ENCODE measurements around the gene C2orf78.

The C2orf78 gene

GRCh38 chr2:73838889-73839534 is 55.0 kb downstream of the C2orf78 start:
- no peak for DNase-seq

GRCh38 chr2:73839653-73840411 is 55.8 kb downstream of the C2orf78 start:
- DNase-seq, result no peak

GRCh38 chr2:73841912-73842738 is 58.1 kb downstream of the C2orf78 start:
- DNase-seq, result no peak

DNA sequence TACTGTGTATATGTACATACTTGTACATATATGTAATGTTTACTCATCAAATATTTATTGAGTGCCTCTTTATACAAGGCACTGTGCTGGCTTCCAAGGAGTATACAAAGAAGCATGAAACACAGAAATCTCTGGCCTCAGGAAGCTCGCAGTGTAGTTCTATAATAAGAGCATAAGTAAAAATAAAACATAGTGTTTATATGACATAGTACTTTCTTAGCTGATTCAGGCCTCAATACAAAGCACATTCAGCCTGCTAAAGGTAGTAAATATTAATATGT is 58.7 kb downstream of the C2orf78 start:
- DNase-seq, result no peak

- no peak for DNase-seq
Observed at GRCh38 chr2:73844087-73844486, 60.1 kb downstream of the C2orf78 start.

DNA sequence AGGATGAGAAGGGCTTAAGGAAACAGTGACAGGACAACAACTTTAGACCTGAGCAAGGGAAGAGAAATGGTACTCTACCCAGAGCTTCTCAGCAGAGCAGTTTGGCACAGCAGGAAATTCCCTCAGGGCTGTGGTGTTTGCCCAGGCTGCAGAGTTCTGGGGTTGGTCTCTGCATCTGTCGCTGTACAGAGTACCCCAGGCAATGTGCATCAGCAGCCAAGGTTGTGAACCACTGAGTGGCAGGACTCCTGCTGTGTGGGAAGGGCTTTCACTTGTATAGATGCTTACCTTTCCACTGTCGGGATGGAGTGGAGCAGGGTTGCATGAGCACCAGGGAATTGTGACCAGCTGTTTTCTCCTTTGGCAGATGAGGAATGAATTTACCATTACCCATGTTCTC is 66.0 kb downstream of the C2orf78 start:
- DNase-seq, result no peak

GRCh38 chr2:73851274-73851673 is 67.3 kb downstream of the C2orf78 start:
- peak in 1 of 5 experiments; percentile 28 for DNase-seq

DNA sequence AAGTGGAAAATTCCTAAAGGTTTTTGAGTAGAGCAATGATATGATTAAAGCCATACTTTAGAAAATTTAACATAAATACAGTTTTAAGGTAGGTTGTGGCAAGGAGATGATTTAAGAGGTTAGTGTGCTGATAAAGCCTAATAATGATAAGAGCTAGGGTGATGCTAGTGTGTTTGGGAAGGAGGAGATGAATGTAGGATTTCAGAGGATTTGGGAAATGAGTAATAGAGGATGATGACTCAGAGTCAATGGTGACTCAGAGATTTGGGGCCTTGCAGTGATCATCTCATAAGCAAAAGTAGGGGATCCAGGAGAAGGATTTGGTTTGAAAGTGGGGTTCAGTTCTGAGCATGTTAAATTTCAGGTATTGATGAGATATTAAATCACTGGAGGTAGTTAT is 68.0 kb downstream of the C2orf78 start:
- no peak for DNase-seq

- no peak for DNase-seq
Observed at GRCh38 chr2:73855526-73855925, 71.5 kb downstream of the C2orf78 start.

DNA sequence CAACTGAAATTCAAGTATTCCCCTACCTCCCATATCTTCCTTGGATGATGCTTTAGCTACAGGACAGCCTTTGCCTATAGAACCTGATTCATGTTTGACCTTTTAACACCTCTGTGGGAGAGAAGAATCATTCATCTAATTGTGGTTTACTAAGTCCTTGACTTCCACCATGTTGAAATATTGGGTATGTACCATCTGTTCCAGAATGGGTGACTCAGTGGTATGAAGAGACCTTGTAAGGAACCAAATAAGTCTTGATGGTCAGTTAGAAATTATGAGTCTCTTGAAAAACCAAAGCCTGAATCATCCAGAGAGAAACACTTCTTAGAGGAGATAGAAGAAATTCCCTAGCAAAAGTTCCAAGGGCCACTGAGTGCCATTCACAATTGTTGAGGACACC is 72.2 kb downstream of the C2orf78 start:
- no peak for DNase-seq

DNA sequence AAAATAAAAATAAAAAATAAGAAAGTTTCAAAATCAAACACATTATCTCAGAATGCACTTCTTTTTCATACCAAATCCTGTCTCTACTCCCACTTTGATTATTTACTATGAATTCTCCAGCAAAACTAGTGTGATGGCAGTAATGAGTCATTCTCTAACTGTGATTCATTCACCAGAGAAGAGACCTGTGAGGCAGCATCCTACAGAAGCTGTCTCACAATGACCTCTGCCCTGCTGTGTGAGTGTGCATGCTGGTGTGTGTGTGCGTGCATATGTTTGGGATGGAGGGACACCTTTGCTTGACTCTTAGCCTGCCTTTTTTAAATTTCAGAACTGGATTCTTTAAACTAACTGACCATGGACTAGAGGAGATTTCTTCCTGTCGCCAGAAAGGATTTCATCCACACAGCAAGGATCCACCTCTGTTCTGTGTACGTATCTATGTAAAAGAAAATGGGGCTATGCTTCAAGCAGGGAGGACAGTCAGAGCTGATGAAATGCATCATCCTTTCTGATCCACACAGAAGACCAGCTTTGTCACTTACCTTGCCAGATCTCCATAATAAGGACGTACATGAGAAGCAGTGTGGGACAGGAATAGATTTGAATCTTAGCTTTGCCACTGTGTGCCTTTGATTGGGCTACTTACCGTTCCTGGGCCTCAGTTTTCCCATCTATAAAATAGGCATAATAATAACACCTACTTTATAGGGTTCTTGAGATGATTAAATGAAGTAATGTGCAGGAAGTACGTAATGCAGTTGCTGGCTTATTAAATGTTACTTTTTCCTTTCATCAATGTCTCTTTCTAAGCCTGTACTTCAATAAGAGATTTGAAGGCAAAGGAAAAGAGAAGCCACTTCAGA is 76.0 kb downstream of the C2orf78 start:
- DNase-seq, result peak in 2 of 5 experiments; percentile 13 to 72

- DNase-seq, result no peak
Observed at GRCh38 chr2:73862987-73863386, 79.0 kb downstream of the C2orf78 start.
